GM19238 (cell line): ENCODE measurements around the gene HTRA3.

Source experiments
- DNase-seq: peaks from one replicate; pipeline ENCODE4 v3.0.0; 2011; ENCODE audit warnings: low spot score; ENCODE audit not compliant: insufficient read length

Gene HTRA3

DNA sequence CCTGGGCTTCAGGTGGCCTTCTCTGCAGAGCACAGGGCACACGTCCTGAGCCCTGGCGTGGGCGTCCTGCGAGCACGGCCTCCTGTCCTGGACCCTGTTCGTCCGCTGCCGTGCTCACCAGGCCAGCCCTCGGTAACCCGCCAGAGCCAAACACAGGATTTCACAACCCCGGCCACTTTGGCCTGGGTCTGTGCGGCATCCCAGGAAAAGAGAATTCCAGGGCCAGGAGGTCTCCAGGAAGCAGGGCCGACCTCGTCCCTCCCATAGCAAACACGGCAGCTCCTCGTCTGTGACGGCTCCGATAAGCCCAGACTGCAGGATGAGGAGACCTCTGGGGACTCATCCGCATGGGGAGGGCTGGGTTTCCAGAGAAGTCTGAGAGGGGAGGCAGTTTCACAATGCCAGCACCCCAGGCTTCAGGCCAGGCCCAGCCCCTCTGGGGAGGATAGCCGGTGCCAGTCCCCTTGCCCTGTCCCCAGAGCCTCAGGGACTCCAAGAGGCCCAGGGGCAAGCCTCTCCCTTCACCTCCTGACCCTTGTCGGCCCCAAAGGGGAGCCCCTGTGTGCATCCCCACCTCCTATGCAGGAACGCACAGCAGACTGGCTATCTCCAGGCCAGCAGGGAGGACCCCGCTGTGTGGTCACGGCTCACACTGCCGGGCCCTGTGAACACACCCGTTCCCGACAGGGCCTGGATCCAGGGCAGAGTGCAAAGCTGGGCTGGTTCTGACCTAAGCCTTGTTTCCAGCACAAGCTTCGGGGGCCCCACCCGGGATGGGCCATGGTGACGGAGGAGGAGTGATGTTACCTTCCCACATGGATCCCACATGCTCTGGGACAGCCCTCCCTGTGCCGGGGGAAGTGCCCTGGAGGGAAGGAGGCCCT is 22.3 kb upstream of the HTRA3 start:
- DNase-seq: no peak

DNA sequence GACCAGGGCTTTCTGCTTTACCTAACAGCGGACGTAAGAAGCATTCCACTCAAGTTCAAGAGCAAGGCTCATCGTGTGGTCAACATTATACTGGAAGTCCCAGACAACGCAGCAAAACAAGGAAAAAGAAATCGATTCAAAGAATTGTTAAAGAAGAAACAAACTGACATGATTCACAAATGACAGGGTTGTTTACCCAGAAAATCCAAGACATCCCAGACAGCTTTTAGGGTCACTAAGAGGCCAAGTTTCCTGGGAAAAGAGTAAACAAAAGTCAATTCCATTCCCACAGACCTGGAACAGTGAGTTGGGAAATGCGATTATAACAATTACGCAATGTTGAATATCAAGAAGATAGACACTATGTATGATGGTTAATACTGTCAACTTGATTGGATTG is 21.5 kb upstream of the HTRA3 start:
- no peak for DNase-seq

DNA sequence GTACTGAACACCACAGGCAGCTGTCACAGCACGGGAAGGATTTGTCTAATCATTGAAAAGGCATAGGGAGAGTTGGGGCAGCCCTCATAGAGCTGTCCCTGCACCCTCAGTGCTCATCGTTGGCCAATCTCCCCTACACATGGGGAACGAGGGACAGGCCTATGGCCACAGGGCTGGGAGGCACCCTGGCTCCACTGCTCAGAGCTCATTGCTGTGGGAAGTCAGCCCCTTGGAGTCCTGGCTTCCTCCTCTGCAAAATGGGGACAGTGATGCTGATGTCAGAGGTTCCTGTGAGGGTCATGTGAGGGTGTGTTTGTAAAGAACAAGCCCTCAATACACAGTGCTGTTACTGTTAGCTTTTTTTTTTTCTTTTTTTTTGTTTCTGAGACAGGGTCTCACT is 19.3 kb upstream of the HTRA3 start:
- DNase-seq: no peak

DNA sequence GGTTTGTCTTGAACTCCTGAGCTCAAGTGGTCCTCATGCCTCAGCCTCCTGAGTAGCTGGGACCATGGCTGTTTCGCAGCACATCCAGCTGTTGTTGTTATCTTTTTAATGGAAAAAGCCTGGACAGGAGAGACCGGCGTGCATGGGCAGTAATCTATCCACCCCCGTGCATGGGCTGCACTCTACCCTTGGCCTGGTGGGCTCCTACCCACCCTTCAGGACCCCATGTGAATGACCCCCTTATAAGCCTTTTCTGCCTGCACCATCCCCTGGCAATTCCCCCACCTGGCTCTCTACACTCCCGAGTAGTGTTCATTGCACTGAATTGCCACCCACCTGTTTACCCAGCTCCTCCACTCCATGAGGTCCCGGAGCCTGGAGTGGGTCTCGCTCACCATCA is 18.9 kb upstream of the HTRA3 start:
- no peak for DNase-seq

DNA sequence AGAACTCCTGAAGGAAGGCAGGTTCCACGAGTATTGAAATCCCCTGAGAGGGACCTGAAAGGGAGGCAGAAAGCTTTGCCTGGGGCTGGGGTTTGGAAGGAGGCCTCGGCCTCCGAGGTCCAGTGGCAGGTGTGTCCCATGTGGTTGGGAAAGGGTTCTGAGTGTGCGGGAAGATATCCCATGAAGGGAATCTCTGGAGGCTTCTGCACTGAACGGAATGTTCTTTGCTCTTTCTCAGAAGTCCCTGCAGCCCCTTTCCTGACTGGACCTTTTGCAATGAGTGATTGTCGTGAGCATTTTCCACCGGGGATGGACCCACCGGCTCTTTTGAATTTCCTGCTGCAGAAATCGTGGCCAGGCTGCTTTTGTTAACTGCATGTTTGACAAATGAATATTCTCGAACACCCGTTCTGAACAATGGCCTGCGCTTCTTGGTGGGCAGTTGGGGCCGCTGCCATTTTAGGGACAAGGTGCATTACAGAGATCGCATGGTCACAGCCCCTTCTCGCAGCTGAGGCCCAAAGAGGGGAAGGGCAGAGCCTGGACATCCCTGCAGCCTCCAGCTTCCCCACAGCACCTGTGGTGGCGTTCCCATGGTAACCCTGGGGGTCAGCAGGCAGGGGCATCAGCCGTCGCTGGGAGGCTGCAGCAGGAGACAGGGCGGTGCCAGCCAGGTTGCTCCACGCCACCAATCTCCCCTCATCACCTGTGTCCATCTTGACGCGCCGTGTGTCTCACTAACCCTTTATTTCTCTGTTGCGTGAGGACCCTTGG is 18.3 kb upstream of the HTRA3 start:
- no peak for DNase-seq

DNA sequence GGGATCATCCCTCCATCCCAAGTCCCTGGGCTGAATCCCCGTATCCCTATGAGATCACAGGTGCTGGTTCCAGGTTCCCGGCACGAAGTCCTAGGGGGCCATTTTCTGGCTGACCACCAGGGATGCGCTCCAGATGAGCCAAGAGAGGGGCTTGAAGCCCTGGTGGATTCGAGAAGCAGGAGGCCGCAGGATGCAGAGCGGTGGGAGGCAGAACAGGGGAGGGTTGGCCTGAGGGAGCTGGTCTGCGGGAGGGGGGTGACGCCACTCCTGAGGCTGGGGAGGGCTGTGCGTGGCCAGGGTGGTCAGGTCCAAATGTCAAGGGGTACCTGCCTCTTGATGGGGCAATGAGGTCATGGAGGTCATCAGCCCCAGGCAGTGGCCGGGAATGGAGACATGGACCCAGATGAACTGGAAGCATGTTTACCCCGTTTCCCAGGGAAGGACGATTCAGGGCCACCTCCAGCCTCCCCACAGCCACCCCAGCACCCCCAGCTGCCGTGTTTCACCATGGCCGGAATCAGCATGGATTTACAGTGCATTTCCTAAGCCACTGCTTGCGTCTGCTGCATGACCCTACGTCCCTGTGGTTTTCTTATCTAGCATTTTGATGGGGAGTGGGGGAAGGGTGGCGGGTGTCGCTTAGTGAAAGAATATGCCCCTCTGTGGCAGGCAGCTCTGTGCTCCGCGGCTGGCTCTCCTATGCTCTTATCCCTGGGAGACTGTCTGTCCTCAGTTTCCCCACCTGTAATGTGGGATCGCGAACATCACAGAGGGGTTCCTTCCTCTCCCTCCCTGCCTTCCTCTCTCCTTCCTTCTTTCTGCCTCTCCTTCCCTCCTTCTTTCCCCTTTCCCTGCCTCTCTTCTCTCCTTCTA is 17.0 kb upstream of the HTRA3 start:
- no peak for DNase-seq

DNA sequence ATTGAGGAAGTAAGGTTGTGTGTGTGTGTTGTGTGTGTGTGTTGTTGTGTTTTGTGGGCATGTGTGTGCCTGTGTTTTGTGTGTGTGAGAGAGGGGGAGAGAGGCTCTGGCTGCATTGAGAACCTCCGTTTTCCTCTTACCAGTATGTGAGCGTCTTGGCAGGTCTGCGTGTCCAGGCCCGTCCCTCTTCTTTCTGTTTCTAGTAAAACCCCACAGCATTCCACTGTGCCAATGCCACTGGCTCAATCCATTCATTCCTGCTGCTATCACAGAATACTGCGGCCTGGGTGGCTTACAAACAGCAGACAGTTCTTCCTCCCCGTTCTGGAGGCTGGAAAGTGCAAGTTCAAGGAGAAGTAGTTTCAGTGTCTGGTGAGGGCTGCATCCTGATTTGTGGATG is 15.5 kb upstream of the HTRA3 start:
- no peak for DNase-seq

DNA sequence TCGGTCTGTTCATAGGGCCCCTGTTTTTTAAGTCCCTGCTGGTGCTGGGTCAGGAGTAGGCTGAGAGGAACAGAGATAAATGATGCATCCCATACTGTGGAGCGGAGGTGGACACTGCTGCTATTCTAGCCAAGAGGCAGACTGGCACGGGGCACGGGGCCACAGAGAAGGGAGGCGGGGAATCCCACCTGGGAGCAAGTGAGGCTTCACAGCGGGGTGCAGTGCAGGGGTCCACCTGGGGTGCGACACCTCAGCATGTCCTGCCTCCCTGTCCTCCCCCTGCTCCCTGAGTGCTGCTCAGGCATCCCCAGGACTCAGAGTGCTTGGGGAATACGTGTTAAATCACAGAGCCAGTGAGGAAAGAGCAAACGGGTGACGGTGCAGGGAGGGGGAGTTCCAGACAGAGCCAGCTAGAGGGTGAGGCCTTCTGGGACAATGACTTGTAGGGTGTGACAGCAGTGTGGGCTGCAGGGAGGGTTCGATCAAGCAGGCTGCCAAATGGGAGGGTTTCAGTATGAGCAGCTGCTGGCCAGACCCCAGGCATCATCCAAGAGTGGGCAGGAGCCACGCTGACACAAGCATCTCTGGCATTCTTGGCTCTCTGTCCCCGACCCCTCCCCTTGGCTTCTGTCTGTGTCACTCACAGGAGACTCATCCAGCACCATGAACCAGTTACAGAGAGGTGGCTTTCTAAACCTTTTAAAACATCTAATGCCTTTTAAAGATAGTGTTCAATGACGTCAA is 13.7 kb upstream of the HTRA3 start:
- no peak for DNase-seq

DNA sequence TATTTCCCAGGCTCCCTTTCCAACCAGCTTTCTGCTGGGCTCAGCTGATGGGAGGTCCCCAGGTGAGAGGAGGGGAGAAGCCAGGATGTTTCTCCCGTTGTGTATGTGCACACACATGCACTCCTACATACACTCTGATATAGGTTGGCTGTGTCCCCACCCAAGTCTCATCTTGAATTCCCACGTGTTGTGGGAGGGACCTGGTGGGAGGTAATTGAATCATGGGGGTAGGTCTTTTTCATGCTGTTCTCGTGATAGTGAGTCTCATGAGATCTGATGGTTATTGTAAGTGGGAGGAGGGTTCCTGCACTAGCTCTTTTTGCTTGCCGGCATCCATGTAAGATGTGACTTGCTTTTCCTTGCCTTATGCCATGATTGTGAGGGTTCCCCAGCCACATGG is 11.7 kb upstream of the HTRA3 start:
- DNase-seq: no peak

DNA sequence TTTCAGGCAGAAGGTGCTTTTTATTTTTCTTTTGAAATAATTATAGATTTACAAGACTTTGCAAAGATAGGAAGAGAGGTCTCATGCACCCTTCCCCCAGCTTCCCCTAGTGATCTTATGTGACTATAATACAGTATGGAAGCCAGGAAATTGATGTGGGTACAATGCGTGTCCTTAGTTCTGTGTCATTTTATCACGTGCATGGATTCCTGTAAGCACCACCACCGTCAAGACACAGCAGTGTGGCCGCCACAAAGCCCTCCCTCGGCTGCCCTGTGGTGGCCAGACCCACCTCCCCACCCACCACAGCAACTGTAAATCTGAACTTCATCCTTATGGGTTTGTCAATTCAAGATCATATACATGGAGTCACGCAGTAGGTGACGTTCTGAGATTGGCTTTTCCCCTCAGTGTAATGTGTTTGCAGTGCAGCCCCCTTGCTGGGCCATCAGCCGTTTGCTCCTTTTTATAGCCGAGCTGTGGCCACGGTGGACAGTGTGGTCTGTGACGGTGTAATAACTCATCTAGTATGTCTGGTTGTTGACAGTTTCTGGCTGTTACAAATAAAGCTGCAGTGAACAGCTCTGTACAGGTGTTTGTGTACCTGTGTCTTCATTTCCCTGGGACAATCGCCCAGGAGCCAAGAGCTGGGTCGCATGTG is 10.9 kb upstream of the HTRA3 start:
- no peak for DNase-seq

DNA sequence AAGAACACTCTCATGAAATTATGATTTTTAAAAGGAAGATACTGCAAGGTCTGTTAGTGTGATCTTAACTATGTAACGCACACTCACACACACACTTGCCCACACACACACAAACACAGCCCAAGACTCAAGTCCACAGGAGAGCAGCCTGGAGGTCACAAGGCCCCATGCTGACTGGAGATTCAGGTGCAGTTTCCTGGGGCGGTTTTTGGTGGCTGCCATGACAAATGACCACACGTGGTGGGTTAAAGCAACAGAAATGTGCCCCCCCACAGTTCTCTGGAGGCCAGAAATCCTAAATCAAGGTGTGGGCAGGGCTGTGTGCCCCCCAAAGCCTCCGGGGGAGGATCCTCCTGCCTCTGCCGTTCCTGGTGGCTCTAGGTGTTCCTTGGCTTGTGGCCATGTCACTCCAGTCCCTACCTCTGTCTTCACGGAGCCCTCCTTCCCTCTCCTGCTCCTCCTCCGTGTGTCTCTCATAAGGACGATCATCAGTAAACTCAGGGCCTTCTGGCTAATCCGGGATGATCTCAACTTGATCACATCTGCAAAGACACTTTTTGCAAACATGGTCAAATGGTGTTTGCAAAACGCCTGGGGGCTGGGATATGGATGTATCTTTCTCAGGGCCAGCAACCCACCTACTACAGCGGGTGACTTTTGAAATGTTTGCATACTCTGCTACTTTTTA is 9.7 kb upstream of the HTRA3 start:
- no peak for DNase-seq

DNA sequence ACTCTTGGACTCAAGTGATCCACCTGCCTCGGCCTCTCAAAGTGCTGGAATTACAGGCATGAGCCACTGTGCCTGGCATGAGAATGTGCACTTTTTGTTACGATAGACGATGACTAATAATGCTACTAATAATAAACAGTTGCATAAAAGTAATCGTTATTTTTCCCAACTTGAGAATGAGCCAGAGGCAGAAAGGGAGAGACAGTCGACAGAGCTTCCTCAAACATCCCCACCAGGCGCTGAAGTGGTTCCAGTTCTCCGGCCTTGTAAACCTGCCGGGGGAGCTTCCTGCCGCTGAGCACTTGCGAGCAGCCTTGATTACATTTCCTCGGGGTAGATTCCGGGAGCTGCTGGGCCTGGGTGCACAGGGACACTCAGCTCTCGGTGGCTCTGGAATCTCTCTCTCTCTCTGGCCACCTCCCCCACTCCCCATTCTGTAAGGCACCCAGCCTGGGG is 8.9 kb upstream of the HTRA3 start:
- DNase-seq: no peak

DNA sequence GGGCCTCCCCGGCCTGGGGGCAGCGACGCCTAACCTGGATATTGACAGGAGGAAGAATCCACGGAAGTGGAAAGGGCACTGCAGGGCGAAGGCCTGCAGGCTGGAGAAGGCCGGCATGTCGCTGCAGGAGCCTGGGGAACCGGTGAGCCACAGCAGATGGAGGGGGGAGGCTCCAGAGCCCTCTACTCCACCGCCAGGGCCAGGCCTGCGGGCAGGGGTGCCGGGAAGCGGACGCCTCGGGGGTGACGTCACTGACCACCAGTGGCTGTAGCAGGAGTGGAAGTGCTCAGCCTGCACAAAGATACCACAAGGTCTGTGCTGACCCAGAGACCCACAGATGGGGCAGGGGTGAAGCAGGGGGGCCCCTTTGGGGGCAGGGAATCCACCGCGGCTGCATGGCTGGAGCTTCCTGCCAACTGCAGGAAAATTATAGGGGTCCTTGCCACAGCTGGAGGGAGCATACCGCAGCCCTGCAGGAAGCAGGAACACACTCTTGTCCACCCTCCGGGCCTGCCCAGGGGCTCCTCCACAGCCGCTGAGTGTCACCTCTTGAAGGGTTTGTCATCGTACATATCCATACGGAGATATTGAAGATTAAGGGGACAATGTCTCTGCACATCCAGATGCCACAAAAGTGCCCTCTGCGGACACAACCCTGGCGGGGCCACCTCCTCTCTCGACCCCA is 7.6 kb upstream of the HTRA3 start:
- no peak for DNase-seq

DNA sequence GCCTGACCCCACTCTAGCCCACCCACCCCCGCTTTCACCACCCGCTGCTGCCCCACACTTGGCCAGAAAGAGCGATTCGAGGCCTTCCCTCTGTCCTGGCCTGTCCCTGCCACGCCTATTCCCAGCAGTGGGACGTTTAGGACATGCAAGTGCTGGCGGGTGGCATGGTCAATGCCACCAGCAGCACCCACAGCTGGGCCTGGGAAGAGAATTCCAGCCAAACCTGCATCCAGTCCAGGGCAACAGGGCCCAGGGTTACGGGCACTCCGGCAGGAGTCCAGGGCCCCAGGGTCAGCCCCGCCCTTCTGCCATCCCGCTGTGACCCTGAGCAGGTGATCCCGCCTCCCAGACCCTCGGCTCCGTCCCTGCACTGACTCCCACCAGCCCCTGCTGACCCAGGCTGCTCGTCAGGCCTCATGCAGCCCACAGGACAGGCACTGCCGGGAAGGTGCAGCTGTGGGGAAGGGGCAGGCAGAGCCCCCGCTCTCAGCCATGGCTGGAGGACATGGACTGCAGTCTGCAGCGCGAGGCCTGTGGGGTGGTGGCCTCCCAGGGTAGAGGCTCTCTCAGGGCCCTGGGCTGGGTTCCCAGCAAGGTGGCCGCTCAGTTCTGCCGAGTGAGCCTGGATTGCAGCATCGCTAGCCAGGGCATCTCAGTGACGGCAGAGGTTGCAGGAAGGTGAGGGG is 6.8 kb upstream of the HTRA3 start:
- no peak for DNase-seq

DNA sequence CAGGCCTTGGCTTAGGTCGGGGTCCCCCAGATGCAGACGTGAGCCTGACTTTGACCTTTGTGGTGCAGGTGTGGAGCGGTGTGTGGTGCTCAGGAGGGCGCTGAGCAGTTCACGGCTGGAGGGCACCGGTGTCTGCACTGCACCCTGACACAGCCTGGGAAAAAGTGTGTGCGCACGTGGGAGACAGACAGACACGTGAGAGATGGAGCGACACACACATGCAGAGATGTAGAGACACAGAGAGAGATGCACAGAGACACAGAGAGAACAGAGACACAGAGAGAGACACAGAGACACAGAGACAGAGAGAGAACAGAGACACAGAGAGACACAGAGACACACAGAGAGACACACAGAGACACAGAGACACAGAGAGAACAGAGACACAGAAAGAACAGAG is 6.2 kb upstream of the HTRA3 start:
- no peak for DNase-seq

DNA sequence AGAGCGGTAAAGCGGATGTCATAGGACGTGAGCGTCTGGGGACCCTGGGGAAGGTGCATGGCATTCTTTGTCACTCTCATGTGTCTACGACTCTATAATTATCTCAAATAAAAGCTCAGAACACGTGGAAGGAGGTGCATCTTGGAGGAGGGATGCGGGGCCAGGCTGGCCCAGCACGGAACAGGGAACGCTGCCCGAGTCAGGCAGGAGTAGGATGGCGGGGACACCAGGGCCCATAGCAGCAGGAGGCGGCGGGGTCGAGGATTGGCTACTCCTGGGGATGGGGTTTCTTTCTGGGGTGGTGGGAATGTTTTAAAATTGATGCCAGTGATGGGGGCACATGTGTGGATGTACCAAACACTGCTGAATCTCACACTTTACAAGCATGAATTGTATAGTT is 5.4 kb upstream of the HTRA3 start:
- DNase-seq: no peak

DNA sequence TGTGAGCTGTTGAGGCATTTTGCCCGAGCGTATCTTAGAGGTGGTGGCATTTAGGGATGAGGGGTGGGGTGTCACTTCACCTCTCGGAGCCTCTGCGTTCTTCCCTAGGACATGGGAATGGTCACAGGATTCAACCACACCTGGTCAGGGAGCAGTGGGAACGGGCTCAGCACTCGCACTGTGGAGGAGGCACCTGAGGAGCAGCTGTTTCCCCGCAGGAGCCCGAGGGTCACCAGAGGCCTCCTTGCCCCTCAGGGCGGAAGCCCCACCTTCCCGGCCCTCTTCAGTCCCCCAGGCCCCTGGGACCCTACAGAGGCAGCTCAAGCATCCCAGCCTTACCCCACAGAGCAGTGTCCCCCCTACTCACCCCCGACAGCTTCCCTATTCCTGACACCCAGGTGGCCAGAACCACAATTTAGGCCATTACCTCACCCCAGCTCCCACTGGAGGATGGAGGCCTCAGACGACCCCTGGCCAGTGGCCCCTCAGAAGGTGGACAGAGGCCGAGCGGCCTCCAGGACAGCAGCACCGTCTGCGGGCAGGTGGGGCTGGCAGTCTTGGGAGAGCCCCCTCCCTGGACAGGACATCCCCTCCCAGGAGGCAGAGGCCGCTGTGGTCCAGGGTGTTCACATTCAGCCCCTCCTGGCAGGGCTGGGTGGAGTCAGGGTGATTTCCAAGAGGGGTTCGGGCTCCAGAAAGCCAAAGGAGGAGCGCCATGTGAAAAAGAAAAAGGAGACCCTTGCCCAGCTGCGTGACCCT is 4.2 kb upstream of the HTRA3 start:
- DNase-seq: no peak

DNA sequence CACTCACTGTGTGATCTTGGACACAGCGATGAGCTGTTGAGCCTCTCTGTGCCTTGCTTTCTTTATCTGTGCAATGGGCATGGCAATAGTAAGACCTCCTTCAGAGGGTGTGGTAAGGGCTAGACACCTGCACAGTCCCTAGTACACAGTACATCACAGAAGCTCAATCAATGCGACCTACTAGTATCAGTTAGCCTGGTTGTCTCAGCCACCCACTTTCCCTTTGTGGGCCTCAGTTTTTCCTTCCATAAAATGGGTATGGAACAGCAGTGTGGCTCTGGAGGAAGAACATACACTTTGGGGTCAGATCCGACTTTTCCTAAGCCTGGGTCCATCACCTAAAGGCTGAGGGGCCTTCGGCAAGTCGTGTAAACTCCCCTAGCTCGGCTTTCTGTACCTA is 3.5 kb upstream of the HTRA3 start:
- no peak for DNase-seq
